ENCODE data around the gene ACTN1.

ACTN1 gene

DNA sequence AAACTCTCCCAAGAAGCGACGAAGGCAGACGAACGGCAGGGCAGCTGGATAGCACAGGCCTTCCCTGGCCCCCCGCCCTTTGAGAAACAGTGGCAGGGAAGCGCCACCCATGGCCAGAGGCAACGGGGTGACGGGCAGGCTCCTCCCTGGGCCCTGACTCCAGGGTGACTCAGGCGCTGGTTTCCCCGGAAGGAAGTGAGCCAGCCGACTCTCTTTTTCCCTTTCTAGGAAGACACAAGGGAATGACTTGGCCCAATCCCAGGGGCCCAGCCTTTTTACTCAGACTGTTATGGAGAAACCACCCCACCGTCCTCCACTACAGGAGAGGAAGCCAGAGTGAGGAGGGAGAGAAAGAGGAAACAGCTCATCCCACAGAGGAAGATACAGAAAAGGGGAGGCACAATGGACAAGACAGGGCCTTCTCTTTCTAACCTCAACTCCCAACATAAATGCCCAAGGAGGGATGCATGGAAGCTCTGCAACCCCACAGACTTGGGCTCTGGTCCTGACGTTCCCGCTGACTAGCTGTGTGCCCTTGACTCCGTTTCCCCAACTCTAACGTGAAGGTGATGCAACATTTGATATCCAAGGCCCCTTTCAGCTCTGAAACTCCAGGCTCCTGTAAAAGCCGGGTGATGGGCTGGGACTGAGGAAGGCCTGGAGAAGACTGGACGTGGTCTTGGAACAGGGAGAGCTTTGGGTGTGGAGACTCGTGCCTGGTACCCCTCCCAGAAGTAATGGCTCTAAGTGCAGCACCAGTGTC, 27.9 kb downstream of the ACTN1 start:
- no peak for DNase-seq (ENCODE audit: low read depth)

DNA sequence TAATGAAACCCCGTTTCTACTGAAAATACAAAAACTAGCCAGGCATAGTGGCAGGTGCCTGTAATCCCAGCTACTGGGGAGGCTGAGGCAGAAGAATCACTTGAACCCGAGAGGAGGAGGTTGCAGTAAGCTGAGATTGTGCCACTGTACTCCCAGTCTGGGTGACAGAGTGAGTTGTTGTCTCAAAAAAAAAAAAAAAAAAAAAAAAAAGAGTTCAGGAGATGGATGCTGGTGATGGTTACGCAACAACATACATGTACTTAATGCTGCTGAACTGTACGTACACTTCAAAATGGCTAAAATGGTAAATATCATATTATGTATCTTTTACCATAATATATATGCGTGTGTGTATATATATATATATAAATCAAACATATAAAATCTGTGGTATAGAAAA, 29.0 kb downstream of the ACTN1 start:
- DNase-seq (ENCODE audit: low read depth) = no peak

DNA sequence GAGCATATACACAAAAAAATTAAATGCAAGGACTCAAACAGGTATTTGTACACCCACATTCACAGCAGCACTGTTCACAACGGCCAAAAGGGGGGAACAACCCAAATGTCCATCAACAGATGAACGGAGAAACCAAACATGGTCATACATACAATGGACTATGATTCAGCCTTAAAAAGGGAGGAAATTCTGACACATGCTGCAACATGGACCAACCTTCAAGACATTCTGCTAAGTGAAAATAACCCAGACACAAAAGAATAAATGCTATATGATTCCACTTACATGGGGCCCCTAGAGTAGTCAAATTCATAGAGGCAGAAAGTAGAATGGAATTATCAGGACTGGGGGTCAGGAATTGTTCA, 29.5 kb downstream of the ACTN1 start:
- no peak for DNase-seq (ENCODE audit: low read depth)

GRCh38 chr14:68948686-68949600, 30.2 kb downstream of the ACTN1 start:
- DNase-seq (ENCODE audit: low read depth) = no peak

DNA sequence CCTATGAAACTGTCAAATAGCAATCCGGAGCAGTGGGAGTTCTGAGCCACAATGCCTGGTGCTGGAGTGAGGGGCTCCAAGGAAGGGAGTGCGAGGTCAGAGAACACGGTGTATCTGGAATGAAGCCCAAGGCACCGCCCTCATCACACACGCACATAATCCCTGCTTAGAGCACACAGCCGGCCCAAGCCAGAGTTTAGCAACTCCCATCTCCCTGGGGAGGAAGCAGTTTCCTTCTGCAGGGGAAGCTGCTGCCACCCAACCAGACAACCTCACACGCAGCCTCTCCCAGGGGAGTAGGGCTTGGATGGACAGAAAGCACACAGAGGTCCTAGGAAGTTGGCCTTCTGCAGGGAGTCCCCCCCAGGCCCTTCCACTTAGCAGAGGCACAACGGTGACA, 31.3 kb downstream of the ACTN1 start:
- no peak for DNase-seq (ENCODE audit: low read depth)

DNA sequence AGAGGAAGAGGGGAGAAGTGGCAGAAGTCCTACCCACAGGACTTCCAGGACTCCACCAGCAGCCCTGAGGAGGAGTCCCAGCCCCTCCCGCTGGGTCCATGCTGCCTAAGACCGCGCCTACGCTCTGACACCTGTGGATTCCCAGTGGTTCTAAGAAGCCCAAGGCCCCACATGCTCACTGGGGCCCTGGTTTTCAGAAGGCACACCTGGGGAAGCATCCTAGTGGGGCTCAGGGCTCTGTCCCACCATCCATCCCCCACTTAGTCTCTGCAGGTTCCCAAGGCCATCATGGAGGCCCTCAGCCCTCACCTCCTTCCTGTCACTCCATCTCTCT, 32.6 kb downstream of the ACTN1 start:
- no peak for DNase-seq (ENCODE audit: low read depth)

GRCh38 chr14:68945585-68946488, 33.3 kb downstream of the ACTN1 start:
- no peak for DNase-seq (ENCODE audit: low read depth)

- DNase-seq (ENCODE audit: low read depth) = no peak
These were observed 33.9 kb downstream of the ACTN1 start for GRCh38 chr14:68945190-68945584.

GRCh38 chr14:68944162-68944561, 34.9 kb downstream of the ACTN1 start:
- DNase-seq (ENCODE audit: low read depth) = no peak

GRCh38 chr14:68943107-68943506, 36.0 kb downstream of the ACTN1 start:
- DNase-seq (ENCODE audit: low read depth) = no peak

DNA sequence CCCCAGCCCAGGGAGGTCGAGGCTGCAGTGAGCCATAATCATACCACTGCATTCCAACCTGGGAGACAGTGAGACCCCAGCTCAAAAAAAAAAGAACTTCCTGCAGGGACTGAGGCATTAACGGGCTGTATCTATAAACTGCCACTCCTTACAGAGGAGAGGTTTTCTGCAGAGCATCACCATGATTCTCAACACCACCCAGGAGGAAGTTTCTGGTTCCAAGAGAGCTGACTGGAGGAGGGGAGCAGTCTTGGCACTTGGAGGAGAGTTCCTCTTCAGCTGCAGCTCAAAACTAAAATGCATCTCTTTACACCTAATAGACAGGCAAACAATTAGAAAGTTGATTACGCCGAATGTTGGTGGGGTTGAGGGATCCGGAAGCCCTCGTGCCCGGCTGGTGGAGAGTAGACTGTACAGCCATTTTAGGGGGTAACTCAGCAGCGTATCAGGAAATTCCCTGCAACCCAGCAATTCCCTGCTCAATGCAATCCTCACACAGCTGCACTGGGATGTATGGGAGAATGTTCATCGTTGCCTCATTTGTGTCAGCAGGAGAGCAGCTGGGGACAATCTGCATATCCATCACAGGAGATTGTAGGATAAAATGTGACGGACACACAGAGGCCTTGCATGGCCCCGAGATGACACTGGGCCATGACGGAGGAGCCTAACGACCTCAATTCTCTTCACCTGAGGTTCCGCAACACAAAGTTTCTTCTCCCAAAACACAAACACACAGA, 36.6 kb downstream of the ACTN1 start:
- DNase-seq (ENCODE audit: low read depth) = no peak

GRCh38 chr14:68941820-68942219, 37.3 kb downstream of the ACTN1 start:
- DNase-seq (ENCODE audit: low read depth) = no peak

- no peak for DNase-seq (ENCODE audit: low read depth)
These were observed 38.4 kb downstream of the ACTN1 start for GRCh38 chr14:68940614-68941185.

- DNase-seq (ENCODE audit: low read depth) = no peak
These were observed 39.0 kb downstream of the ACTN1 start for GRCh38 chr14:68939893-68940613.

GRCh38 chr14:68939181-68939892, 39.8 kb downstream of the ACTN1 start:
- DNase-seq (ENCODE audit: low read depth) = no peak

DNA sequence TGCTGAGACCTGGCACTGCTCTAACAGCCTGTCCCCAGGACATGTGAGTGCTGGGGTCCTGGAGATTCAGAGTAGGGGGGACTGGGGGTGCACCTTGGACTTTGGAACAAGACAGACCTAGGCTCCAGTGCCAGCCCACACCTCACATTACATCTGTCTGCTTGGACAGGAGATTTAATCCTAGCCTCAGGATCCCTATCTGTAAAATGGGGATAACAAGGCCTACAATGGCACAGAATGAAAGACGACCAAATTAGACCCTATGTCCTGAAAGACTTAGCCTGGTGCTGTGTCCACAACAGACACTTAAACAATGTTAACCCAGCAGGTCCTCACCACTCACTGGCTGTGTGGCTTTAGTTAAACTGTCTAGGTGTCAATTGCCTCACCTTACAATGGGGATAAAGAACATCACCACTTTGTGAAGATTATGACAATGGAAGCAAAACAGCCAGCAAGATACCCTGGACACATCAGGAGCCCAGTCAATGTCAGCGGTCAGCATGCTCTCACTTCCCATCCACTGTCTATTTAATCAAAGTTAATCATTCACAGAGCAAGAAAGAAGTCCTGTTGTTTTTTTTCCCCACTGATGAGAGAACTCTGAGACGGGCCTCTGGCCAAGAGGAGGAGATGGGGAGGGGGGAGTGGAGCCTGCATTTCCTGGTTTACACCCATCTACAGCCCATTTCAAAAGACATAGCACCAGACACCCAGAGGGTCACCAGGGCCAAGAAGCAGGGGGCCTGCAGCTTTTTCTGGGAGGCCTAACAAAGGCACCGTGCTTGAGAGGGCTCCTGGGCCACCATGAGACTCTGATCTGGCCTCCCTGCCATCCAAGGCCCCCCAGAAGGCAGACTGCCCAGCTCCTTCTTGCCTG, 40.6 kb downstream of the ACTN1 start:
- DNase-seq (ENCODE audit: low read depth) = no peak

DNA sequence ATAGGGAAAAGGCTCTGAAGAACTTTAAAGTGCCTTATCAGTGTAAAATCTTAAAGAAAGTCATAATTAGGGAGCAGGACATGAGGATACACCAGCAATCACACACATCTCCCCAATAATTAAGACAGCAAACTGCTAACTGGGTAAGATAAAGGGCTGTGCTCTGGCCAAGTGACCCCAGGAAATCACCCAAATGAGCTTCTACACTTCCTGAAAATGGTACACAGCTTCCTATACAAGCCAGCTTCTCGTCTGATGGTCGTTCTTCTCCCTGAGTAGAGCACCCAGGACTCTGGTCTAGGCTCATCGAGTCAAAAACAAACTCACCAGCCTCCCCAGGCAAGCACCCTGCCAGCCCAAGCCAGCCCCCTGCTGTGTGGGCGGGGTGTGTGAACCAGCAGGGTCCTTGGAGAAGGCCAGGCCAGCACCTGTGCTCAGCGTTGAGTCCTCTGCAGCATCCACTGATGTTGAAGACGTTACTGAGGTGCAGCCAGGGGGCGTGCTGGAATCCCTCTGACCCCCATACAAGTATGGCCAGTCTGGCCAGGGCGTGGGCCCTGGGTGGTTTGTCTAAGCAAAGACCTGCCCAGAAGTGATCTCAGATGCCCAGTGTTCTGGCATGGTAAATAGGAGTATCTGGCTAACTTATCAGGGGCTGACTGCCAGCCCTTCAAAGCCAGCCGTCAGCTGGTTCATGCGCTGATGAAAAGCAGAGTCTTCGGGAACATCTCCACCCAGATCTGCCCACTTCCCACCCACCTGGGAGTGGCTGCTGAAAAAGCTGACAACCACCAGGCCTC, 41.4 kb downstream of the ACTN1 start:
- DNase-seq (ENCODE audit: low read depth) = no peak

DNA sequence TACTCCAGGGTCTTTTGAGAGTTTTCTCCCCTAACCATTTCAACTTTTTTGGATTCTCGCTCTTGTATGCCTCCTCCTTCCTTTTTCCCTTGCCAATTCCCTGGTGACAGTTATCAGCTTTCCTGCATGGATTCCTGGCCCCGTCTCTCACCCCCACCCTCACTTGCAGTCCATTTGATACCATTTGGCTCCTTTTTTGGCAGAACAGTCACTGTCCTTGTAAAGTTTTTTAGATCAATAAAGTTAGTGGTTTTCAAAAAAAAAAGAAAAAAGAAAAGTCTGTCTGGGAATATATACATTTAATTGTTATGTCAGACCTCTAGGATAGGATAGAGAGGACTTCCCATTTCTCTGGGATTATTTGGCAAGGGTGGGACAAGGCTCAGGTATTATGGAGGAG, 42.1 kb downstream of the ACTN1 start:
- no peak for DNase-seq (ENCODE audit: low read depth)

Data from stimulated activated CD8-positive, alpha-beta memory T cell treated with anti-CD3 and anti-CD28 coated beads, Interleukin-12 subunit alpha, Interleukin-12 subunit beta, amount 100 ng/mL, for 1 hour (primary cell).